ENCODE results near the gene CDKN2AIPNL.

The CDKN2AIPNL gene

GRCh38 chr5:134449167-134449566, 37.5 kb upstream of the CDKN2AIPNL start:
- TF ChIP-seq, protein P1, sequence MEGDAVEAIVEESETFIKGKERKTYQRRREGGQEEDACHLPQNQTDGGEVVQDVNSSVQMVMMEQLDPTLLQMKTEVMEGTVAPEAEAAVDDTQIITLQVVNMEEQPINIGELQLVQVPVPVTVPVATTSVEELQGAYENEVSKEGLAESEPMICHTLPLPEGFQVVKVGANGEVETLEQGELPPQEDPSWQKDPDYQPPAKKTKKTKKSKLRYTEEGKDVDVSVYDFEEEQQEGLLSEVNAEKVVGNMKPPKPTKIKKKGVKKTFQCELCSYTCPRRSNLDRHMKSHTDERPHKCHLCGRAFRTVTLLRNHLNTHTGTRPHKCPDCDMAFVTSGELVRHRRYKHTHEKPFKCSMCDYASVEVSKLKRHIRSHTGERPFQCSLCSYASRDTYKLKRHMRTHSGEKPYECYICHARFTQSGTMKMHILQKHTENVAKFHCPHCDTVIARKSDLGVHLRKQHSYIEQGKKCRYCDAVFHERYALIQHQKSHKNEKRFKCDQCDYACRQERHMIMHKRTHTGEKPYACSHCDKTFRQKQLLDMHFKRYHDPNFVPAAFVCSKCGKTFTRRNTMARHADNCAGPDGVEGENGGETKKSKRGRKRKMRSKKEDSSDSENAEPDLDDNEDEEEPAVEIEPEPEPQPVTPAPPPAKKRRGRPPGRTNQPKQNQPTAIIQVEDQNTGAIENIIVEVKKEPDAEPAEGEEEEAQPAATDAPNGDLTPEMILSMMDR (IDR thresholded peaks at IDR 0.05; ENCODE audit: low read depth, low read length) = no peak
- no peak overlapping the region for H3K4me3 ChIP-seq (replicated peaks in 1 of 2; ENCODE audit: low read depth in 2 of 2, low read length in 2 of 2)
- no peak for DNase-seq (ENCODE audit: low read depth in 2 of 2)

DNA sequence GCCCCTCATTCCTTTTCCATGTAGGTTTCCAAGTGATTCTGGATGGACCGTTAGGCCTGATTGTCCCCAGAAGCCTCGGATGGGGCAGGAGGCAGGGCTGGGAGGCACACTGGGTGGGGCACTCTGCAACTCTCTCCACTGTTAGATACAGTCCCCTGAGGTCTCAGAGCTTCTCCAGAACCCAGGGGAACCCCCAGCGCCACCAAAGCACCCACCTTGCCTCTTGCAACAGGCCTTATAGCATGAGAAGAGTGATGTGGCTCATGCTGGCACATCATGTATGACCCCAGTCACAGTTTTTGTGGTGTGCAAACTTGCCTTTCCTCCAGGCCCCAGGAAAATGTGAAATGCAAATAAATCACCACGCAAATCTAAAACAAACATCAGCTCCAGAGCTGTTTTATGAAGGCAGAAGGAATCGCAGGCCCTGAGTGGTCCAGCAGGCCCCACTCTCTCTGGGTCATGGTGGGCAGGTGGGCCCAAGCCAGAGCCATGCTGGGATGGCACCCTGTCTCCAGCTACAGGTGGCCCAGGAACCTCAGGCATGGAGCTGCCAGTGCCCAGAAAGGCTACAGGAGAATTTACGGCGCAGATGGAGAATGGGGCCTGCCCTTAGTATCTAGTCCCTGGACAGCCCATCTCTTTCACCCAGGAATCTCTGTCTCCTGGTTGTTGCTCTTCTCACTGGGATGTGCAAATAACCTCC, 36.3 kb upstream of the CDKN2AIPNL start:
- no peak for DNase-seq (ENCODE audit: low read depth in 2 of 2)
- TF ChIP-seq, protein P1 (IDR thresholded peaks at IDR 0.05; ENCODE audit: low read depth, low read length) = no peak
- no peak overlapping the region for H3K4me3 ChIP-seq (replicated peaks in 1 of 2; ENCODE audit: low read depth in 2 of 2, low read length in 2 of 2)

DNA sequence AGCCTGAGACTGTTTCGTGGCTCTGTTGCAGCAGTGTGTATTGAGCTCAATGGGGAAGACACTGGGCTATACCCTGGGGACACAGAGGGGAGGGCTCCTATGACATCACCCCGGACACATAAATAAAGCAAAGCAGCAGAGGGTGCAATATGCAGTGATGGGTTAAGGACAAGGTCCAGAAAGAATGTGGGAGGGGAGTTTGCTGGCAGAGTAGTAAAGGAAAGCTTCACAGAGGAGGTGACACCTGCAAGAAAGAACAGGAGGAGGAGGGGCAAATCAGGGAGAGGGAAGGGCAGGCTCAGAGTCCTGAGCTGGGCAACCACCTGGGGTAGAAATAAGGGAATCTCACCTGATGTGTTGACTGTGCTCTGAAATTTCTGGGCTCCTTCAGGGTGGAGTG, 35.3 kb upstream of the CDKN2AIPNL start:
- TF ChIP-seq, protein P1 (IDR thresholded peaks at IDR 0.05; ENCODE audit: low read depth, low read length) = no peak
- no peak overlapping the region for H3K4me3 ChIP-seq (replicated peaks in 1 of 2; ENCODE audit: low read depth in 2 of 2, low read length in 2 of 2)
- DNase-seq (ENCODE audit: low read depth in 2 of 2) = peak in 1 of 2 donors; percentile 33

DNA sequence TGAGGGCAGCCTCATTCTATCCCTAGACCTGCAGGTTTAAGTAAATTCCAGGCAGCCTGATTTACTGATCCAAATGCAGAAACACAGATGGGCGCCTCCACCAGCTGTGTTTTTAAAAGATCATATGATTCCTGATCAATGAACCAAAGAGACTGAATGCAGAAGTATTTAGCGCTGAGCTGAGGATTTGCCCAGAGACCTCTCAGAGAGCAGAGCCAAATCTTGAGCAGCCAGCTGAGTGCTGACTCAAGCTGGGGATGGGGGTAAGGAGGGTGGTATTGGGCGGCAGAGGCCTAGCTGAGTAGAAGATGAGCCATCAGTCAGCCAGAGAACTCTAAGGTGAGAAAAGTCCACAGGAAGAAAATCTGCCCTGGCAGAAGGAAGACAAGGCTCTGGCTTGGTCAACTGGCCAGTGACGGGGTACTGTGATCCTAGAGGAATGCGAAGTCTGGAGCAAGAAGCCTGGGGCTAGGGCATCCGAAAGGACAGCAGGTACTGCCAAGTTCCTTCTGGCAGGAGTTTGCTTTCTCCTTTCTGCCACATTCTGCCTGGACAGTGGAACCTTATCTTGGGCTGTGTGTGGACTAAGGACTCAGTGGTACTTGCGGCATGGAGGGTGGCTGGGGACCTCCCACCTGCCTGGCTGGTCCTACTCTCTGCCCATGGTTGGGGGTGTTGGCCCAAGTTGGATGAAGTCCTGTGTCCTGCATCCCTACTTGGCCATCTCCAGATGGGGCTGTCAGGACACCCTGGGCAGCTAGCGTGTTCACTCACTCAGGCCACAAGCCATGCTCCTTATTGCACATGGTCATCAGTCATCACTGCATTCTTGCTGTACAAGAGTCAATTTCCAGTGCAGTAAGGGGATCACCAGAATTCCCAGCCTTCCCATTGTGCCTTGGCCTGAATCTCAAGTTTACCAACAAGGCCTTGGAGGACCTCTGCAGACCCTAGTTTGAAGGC, 34.5 kb upstream of the CDKN2AIPNL start:
- H3K4me3 ChIP-seq (replicated peaks in 1 of 2; ENCODE audit: low read depth in 2 of 2, low read length in 2 of 2) = no peak overlapping the region
- TF ChIP-seq, protein P1 (IDR thresholded peaks at IDR 0.05; ENCODE audit: low read depth, low read length) = no peak

GRCh38 chr5:134444941-134445471, 33.3 kb upstream of the CDKN2AIPNL start:
- H3K4me3 ChIP-seq (replicated peaks in 1 of 2; ENCODE audit: low read depth in 2 of 2, low read length in 2 of 2) = no peak overlapping the region
- TF ChIP-seq, protein P1 (IDR thresholded peaks at IDR 0.05; ENCODE audit: low read depth, low read length) = no peak
- no peak for DNase-seq (ENCODE audit: low read depth in 2 of 2)

More for the DNA sequence above, 34.5 kb upstream of the CDKN2AIPNL start:
- DNase-seq (ENCODE audit: low read depth in 2 of 2) = no peak

DNA sequence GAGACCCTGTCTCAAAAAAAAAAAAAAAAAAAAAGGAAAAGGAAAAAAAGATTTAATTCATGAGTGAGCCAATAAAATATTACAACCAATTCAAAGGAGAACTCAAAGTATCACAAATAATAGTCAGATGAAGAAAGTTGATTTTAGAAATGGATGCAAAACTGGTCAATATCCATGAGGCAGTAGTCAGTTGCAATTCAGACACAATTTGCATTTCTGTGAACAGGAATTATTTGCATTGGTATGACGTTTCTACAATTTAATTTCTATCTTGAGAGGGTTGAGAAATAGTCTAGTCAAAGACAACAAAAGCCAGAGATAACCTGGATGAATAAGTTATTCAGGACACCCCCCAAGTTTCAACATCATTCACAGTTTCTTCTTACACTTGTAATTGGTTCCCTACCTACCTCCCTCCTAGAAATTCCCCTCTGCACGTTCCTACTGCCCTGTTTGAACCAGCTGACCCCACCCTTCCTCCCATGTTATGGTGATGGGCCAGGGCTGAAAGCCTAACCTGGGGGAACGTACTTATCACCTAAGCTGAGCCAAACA, 28.6 kb upstream of the CDKN2AIPNL start:
- DNase-seq (ENCODE audit: low read depth in 2 of 2) = no peak
- TF ChIP-seq, protein P1 (IDR thresholded peaks at IDR 0.05; ENCODE audit: low read depth, low read length) = no peak
- no peak overlapping the region for H3K4me3 ChIP-seq (replicated peaks in 1 of 2; ENCODE audit: low read depth in 2 of 2, low read length in 2 of 2)
